Measurements from ENCODE around the gene SCRN2.

SCRN2 gene

DNA sequence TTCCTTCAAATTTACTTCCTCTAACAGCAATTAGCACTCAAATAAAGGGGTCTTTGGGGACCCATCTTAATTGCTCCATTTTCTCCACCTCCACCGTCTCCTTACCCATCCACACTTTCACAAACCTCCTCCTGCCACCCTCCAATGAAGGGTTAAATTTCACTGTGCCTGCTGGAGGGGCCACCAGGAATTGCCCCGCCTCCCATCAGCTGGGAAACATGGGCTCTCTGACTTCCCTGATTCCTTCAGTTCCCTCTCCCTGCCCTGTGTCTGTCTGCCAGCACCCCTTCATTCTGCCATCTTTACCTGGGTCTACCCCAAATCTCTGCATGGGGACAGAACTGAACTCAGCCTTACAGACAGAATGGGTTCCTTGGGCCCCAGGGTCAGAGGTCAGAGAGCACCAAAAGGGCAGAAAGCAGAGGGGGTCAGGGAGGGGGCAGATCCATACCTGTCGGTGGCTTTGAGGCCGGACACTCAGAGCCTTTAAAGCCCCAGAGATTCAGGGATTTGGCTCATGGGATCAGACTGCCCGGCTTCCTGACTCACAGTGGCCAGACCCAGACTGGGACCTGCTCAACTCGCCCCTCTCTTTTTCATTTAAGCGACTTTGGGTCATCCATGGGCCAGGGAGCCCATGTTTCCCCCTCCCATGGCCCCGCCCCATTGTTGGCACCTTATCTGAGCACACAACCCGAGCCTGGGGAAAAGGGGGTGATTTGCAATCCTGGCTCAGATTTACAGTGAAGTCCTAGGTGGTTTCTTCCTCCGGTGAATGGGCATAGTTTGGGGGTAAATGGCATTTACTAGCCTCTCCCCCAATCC is 37.3 kb upstream of the SCRN2 start:
- Mint-ChIP-seq H3K4me1 (peaks cover 44% of the 10 kb centered on the region), H3K36me3 (ENCODE audit: low read depth) (no peaks in the 10 kb centered on the region)

DNA sequence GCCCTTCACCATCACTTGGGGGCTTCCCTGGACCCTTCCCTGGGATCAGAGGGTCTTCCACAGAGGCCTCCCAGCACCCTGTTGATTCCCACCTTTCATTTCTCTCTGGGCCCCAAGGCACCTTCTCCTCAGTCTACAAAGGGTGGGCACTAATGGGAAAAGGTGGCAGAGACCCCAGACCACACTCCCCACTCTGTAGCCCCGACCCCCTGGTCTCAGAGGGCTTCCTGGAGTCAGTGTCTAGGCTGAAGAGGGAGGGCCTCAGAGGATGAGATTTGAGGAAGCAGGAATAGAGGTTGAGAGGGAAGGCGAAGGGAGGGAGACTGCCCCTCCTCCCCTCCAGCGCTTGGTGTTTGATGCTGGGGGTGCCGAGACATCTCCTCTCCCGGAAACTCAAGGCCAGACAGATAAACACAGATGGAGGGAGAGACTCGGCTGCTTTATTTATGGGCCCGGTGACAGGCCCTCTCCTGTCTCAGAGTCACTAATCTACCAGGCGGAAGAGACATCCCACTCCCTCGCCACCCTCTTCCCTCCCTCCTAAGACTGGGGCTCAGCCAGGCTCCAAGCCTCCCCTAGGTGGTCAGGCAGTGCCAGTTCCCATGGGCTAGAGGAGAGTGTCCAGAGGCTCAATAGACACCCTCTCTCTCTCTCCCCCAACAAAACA is 36.4 kb upstream of the SCRN2 start:
- TF ChIP-seq, protein P1, sequence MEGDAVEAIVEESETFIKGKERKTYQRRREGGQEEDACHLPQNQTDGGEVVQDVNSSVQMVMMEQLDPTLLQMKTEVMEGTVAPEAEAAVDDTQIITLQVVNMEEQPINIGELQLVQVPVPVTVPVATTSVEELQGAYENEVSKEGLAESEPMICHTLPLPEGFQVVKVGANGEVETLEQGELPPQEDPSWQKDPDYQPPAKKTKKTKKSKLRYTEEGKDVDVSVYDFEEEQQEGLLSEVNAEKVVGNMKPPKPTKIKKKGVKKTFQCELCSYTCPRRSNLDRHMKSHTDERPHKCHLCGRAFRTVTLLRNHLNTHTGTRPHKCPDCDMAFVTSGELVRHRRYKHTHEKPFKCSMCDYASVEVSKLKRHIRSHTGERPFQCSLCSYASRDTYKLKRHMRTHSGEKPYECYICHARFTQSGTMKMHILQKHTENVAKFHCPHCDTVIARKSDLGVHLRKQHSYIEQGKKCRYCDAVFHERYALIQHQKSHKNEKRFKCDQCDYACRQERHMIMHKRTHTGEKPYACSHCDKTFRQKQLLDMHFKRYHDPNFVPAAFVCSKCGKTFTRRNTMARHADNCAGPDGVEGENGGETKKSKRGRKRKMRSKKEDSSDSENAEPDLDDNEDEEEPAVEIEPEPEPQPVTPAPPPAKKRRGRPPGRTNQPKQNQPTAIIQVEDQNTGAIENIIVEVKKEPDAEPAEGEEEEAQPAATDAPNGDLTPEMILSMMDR (IDR thresholded peaks at IDR 0.05; ENCODE audit: unreplicated experiment in 3 of 3) = no peak
- Mint-ChIP-seq H3K4me3 (peak overlapping the region in 1 of 3 experiments; percentile 10), H3K4me1 (peaks cover 47% of the 10 kb centered on the region), H3K27ac (peak overlapping the region in 1 of 3 experiments; percentile 20), H3K27me3 (ENCODE audit: low read depth) (peaks cover 68% of the 10 kb centered on the region), H3K36me3 (ENCODE audit: low read depth) (no peaks in the 10 kb centered on the region), H3K9me3 (no peaks in the 10 kb centered on the region)

More for the DNA sequence above, 37.3 kb upstream of the SCRN2 start:
- H3K4me3 Mint-ChIP-seq = no peak overlapping the region
- H3K27ac Mint-ChIP-seq = peak overlapping the region in 1 of 3 experiments; percentile 50
- TF ChIP-seq, protein P1 (IDR thresholded peaks at IDR 0.05; ENCODE audit: unreplicated experiment in 3 of 3) = no peak
- peaks cover 66% of the 10 kb centered on the region for H3K27me3 Mint-ChIP-seq (ENCODE audit: low read depth)
- H3K9me3 Mint-ChIP-seq = no peaks in the 10 kb centered on the region

DNA sequence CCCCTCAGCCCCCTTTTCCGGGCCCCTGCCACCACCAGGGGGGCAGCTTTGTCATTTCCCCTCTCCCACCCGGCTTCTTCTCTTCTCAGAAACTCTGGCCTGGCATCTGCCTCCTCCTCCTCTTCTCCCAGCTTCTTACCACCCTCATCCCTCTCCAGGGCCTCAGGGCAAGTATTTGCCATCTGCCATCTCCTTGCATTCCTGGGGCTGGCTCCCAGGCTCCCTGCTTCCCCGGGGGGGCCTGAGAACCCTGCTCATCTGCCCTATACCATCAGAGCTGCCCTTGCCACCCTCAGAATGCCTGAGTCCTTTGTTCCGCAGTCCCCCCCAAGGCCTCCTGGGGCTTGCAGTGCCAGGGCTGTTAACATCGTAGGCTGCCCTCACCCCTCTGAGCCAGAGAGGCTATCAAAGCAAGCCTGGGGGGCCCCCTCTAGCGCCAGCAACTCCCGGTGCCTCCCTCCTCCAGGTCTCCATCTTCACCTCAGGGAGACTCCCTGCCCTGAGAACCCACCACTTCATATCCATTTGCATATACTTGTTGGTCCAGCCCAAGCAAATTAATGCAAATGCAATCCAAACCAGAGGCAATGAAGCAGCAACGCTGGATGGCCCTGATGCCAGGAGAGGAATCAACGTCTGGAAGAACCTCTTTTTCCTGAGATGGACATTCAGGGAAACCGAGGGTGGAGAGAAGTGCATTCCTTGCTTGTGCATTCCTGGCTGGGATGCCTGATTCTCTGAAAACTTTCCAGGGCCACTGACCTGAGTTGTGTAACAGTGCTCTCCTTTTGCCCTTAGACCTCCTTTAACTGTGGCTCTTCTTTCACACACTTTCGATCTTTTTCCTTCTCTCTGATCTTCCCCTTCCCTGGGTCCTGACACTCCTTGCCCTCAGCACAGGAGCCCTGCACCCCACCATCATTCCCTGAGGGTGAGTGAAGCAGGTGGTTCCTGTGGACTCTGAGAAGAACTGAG is 34.2 kb upstream of the SCRN2 start:
- H3K4me3 Mint-ChIP-seq = no peak overlapping the region
- H3K27me3 Mint-ChIP-seq (ENCODE audit: low read depth) = peaks cover 74% of the 10 kb centered on the region
- H3K27ac Mint-ChIP-seq = no peak overlapping the region
- TF ChIP-seq, protein P1 (IDR thresholded peaks at IDR 0.05; ENCODE audit: unreplicated experiment in 3 of 3) = no peak
- H3K9me3 Mint-ChIP-seq = no peaks in the 10 kb centered on the region
- no peaks in the 10 kb centered on the region for H3K36me3 Mint-ChIP-seq (ENCODE audit: low read depth)
- H3K4me1 Mint-ChIP-seq = peaks cover 46% of the 10 kb centered on the region

DNA sequence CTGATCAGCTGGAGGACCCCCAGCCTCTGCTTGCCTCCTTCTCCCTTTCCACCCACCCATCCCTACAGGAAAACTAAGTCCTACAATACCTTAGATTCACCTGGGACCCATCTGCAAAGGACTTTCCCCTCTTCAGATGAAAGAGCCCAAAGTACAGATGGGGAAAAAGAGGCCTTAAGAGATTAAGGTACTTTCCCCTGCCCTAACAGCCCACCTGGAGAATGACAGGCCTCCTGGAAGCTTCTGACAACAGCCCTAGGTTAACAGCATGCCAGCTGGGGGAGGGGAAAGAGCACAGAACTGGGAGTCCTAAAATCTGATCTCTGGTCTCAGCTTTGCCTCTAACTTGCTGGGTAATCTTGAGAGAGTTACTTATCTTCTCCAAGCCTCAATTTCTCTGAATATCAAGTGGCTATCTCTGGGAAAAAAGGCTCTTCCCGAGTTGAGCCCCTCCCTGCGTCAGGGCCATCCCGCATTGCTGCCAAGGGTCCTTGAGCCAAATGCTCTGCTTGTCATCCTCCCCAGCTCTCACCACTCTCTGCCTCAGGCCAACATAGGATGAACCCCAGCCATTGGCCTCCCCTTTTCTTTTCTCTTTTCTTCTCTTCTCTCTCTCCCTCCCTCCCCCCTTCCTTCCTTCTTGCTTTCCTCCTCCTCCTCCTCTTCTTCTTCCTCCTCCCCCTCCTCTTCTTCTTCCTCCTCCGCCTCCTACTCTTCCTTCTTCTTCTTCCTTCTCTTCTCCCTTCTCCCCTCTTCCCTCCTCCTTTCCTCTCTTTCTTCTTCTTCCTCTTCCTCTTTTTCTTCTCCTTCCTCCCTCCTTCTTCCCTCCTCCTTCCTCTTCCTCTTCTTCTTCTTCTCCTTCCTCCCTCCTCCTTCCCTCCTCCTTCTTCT is 32.4 kb upstream of the SCRN2 start:
- peak overlapping the region in 2 of 3 experiments; percentile 30 to 32 for H3K4me3 Mint-ChIP-seq
- H3K27me3 Mint-ChIP-seq (ENCODE audit: low read depth) = peaks cover 83% of the 10 kb centered on the region
- no peaks in the 10 kb centered on the region for H3K36me3 Mint-ChIP-seq (ENCODE audit: low read depth)
- TF ChIP-seq, protein P1 (IDR thresholded peaks at IDR 0.05; ENCODE audit: unreplicated experiment in 3 of 3) = no peak
- peak overlapping the region in 2 of 3 experiments; percentile 35 to 55 for H3K27ac Mint-ChIP-seq
- H3K9me3 Mint-ChIP-seq = no peaks in the 10 kb centered on the region
- peaks cover 44% of the 10 kb centered on the region for H3K4me1 Mint-ChIP-seq

DNA sequence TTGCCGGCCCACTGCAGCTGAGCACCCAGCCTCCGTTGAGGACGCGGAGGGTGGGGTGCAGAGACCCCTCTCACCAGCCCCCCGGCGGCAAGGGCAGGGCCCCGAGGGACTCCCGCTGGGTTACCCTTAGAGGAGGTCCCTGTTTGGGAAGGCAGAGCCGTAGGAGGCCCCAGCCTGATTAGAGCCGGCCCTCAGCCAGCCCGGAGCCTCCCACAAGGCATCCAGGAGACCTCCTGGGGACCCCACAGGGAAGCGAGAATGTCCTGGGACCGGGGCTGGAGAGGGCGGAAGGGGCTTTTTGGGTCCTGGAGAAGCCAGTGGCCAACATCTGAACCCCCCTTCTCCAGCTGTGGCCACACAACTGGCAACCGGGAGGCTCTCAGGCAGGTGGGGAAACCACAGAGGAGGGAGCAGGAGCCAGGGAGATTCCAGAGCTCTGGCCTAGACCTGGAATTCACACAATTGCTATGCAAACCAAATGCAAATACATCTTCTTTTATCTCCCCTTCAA is 31.6 kb upstream of the SCRN2 start:
- Mint-ChIP-seq H3K9me3 (no peaks in the 10 kb centered on the region), H3K27me3 (ENCODE audit: low read depth) (peaks cover 84% of the 10 kb centered on the region), H3K4me1 (peaks cover 37% of the 10 kb centered on the region), H3K4me3 (peak overlapping the region in 1 of 3 experiments; percentile 5), H3K27ac (peak overlapping the region in 2 of 3 experiments; percentile 35 to 55), H3K36me3 (ENCODE audit: low read depth) (no peaks in the 10 kb centered on the region)
- TF ChIP-seq, protein P1 (IDR thresholded peaks at IDR 0.05; ENCODE audit: unreplicated experiment in 3 of 3) = no peak

All from nephron (organoid).